ENCODE measurements around the gene C1QTNF6. TPM values are rescaled to one million over a fixed set of nuclear protein-coding genes. Genes with fewer than 3 reads are reported as not detected.
"Not testable (repeated sequence)": the region's sequence is repeated elsewhere in the genome, so short reads cannot be mapped to it uniquely, and the experiment has no call there.

Gene C1QTNF6
- total and polyA plus RNA-seq, 2 experiments from 2014 or later: 1.7 to 2.3 TPM

- peaks cover 13% of the 10 kb centered on the region for H3K27me3 Mint-ChIP-seq (ENCODE audit: insufficient read depth, low read depth, poor library complexity)
- H3K27ac Mint-ChIP-seq: no peak overlapping the region
- Histone ChIP-seq H3K27ac (ENCODE audit: low read depth) (no peak overlapping the region), H3K79me2 (replicated peaks; ENCODE audit: insufficient read depth) (no peaks in the 10 kb centered on the region), H3K4me3 (no peak overlapping the region), H3F3A (replicated peaks; ENCODE audit: low read depth) (no peaks in the 10 kb centered on the region), H3K4me2 (no peak overlapping the region), H3K9me2 (ENCODE audit: insufficient read depth) (no peaks in the 10 kb centered on the region), H2AFZ (0 out of 2 replicates have a peak overlapping the region, but pooled peaks have one; percentile 69), H3K27me3 (ENCODE audit: insufficient read depth) (no peaks in the 10 kb centered on the region), H3K36me3 (ENCODE audit: insufficient read depth) (no peaks in the 10 kb centered on the region), H4K20me1 (replicated peaks; ENCODE audit: insufficient read depth) (no peaks in the 10 kb centered on the region), H3K4me1 (ENCODE audit: insufficient read depth) (peaks cover 15% of the 10 kb centered on the region)
- no peak for TF ChIP-seq ZNF114 (CRISPR knock-in tag; IDR thresholded peaks at IDR 0.05)
- TF ChIP-seq EZH2 (IDR thresholded peaks at IDR 0.05; ENCODE audit: low read depth, unreplicated experiment): no peak
- no peak for TF ChIP-seq ZNF331 (CRISPR knock-in tag; IDR thresholded peaks at IDR 0.05; ENCODE audit: low read depth)
- TF ChIP-seq JUNB (IDR thresholded peaks at IDR 0.05; ENCODE audit: unreplicated experiment): no peak
- no peak for TF ChIP-seq ZNF462 (CRISPR knock-in tag; IDR thresholded peaks at IDR 0.05)
- no peak for TF ChIP-seq CREB1 (CRISPR knock-in tag; IDR thresholded peaks at IDR 0.05; ENCODE audit: low read depth)
- no peak for TF ChIP-seq EZH2phosphoT487 (IDR thresholded peaks at IDR 0.05; ENCODE audit: unreplicated experiment)
- TF ChIP-seq NANOG (IDR thresholded peaks at IDR 0.05; ENCODE audit: borderline replicate concordance): no peak
- TF ChIP-seq CTCF (conservative IDR thresholded peaks at IDR 0.05; ENCODE audit: low read depth in 2 of 2): no peak
- TF ChIP-seq REST (IDR thresholded peaks at IDR 0.05; ENCODE audit: unreplicated experiment): no peak
- H3K36me3 Mint-ChIP-seq (ENCODE audit: low read depth): no peaks in the 10 kb centered on the region
- peaks cover 32% of the 10 kb centered on the region for H3K4me1 Mint-ChIP-seq
- no peak for ATAC-seq
- H3K4me3 Mint-ChIP-seq: no peak overlapping the region
- H3K9me3 Mint-ChIP-seq: no peaks in the 10 kb centered on the region
- DNase-seq (ENCODE audit: low spot score): no peak
These were observed 16.4 kb downstream of the C1QTNF6 start for GRCh38 chr22:37171662-37172061.

- H3K4me1 Mint-ChIP-seq: peaks cover 28% of the 10 kb centered on the region
- H3K27ac Mint-ChIP-seq; H3K36me3 ChIP-seq (ENCODE audit: insufficient read depth); ATAC-seq; H3K27ac ChIP-seq (ENCODE audit: low read depth); H3K9me3 Mint-ChIP-seq; H3K4me3 Mint-ChIP-seq; H3K27me3 ChIP-seq (ENCODE audit: insufficient read depth); H3K79me2 ChIP-seq (replicated peaks; ENCODE audit: insufficient read depth); H3K4me3 ChIP-seq; H4K20me1 ChIP-seq (replicated peaks; ENCODE audit: insufficient read depth); H3K36me3 Mint-ChIP-seq (ENCODE audit: low read depth); H3K9me2 ChIP-seq (ENCODE audit: insufficient read depth); DNase-seq (ENCODE audit: low spot score); H3F3A ChIP-seq (replicated peaks; ENCODE audit: low read depth); H2AFZ ChIP-seq; H3K4me2 ChIP-seq: not testable (repeated sequence)
- H3K4me1 ChIP-seq (ENCODE audit: insufficient read depth): peaks cover 15% of the 10 kb centered on the region
- H3K27me3 Mint-ChIP-seq (ENCODE audit: insufficient read depth, low read depth, poor library complexity): peaks cover 13% of the 10 kb centered on the region
These were observed 17.2 kb downstream of the C1QTNF6 start for GRCh38 chr22:37170689-37171405.
